Measurements from ENCODE around the gene STXBP5. TPM values are rescaled to one million over a fixed set of nuclear protein-coding genes. Genes with fewer than 3 reads are reported as not detected.
"Not testable (repeated sequence)": the region's sequence is repeated elsewhere in the genome, so short reads cannot be mapped to it uniquely, and the experiment has no call there.

The STXBP5 gene
- total RNA-seq, 2 experiments from 2014 or later, result 17.6 to 17.7 TPM

DNA sequence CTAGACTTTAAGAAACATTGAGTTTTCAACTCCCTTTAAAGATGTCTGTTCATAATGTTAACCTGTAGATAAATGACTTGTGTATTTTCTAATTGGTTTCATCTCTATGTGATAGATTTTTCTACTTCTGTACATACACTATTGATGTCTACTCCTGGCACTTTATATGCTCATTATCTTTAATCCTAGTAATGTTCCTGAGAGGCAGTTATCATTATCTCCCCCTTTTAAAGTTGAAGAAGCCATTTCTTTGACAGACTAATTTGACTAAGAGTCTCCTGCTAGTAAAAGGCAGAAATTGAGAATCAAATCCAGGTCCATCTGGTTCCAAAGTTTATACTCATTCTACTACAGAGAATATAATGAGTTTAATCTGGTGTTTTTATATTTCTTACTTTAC is 167.1 kb downstream of the STXBP5 start:
- no peaks in the 10 kb centered on the region for H3K27me3 Mint-ChIP-seq
- no peaks in the 10 kb centered on the region for H3K9me3 Mint-ChIP-seq
- CTCF ChIA-PET, result interaction anchor here (0.6 kb wide), 1 partner anchor 380 kb away, joined by 3 read pairs; no protein-coding TSS in a partner anchor
- POLR2A ChIA-PET, result no interaction called here
- H3K4me3 Mint-ChIP-seq, result no peak overlapping the region
- DNase-seq, result no peak
- H3K36me3 Mint-ChIP-seq (ENCODE audit: low read depth), result peaks cover 7% of the 10 kb centered on the region
- no peaks in the 10 kb centered on the region for H3K4me1 Mint-ChIP-seq
- H3K27ac Mint-ChIP-seq, result no peak overlapping the region

DNA sequence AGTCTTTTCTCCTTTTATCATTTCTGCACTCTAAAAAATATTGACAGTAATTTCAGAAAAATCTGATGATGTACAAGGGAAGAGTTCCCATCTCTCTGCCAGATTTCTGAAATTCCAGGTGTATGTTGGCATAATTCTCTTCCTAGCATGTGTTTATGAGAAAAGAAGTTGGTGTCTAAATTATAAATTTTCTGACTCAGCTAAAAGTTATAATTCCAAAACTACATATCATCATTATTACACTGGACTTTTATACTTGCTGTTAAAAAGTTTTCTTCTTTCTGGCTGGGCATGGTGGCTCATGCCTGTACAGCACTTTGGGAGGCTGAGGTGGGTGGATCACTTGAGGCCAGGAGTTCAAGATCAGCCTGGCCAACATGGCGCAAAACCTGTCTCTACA is 168.6 kb downstream of the STXBP5 start:
- CTCF ChIA-PET, result no interaction called here
- H3K27ac Mint-ChIP-seq, result no peak overlapping the region
- H3K36me3 Mint-ChIP-seq (ENCODE audit: low read depth), result no peaks in the 10 kb centered on the region
- DNase-seq, result no peak
- H3K9me3 Mint-ChIP-seq, result no peaks in the 10 kb centered on the region
- POLR2A ChIA-PET, result no interaction called here
- no peaks in the 10 kb centered on the region for H3K4me1 Mint-ChIP-seq
- H3K4me3 Mint-ChIP-seq, result no peak overlapping the region
- no peaks in the 10 kb centered on the region for H3K27me3 Mint-ChIP-seq

DNA sequence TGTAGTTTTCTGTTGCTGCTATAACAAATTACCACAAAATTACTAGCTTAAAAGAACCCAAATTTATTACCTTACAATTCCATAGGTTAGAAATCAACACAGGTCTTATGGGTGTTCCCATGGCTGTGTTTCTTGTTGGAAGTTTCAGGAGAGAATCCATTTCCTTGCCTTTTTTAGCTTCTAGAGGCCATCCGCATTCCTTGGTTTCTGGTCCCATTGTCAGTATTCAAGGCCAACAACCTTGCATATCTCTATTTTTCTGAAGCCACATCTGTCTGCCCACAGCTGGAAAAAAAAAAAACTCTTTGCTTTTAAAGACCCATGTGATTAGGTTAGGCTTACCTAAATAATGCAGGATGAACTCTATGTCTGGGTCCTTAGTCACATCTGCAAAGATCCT is 174.6 kb downstream of the STXBP5 start:
- H3K27ac Mint-ChIP-seq, result no peak overlapping the region
- H3K27me3 Mint-ChIP-seq, result no peaks in the 10 kb centered on the region
- DNase-seq, result no peak
- peaks cover 2% of the 10 kb centered on the region for H3K9me3 Mint-ChIP-seq
- no peak overlapping the region for H3K4me3 Mint-ChIP-seq
- ChIA-PET POLR2A (no interaction called here), CTCF (no interaction called here)
- peaks cover 24% of the 10 kb centered on the region for H3K36me3 Mint-ChIP-seq (ENCODE audit: low read depth)
- no peaks in the 10 kb centered on the region for H3K4me1 Mint-ChIP-seq

DNA sequence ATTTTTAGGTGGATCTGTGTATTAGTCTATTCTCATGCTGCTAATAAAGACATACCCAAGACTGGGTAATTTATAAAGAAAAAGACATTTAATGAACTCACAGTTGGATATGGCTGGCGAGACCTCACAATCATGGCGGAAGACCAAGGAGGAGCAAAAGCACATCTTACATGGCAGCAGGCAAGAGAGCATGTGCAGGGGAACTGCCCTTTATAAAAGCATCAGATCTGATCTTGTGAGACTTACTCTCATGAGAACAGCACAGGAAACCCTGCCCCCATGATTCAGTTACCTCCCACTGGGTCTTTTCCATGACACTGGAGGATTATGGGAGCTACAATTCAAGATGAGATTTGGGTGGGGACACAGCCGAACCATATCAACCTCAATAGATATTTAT is 176.6 kb downstream of the STXBP5 start:
- H3K27ac Mint-ChIP-seq, H3K4me3 Mint-ChIP-seq, H3K27me3 Mint-ChIP-seq, DNase-seq, H3K4me1 Mint-ChIP-seq, H3K9me3 Mint-ChIP-seq, POLR2A ChIA-PET: not testable (repeated sequence)
- peaks cover 31% of the 10 kb centered on the region for H3K36me3 Mint-ChIP-seq (ENCODE audit: low read depth)
- CTCF ChIA-PET, result interaction anchor here (1.0 kb wide), 1 partner anchor 529 kb away, joined by 3 read pairs; no protein-coding TSS in a partner anchor

DNA sequence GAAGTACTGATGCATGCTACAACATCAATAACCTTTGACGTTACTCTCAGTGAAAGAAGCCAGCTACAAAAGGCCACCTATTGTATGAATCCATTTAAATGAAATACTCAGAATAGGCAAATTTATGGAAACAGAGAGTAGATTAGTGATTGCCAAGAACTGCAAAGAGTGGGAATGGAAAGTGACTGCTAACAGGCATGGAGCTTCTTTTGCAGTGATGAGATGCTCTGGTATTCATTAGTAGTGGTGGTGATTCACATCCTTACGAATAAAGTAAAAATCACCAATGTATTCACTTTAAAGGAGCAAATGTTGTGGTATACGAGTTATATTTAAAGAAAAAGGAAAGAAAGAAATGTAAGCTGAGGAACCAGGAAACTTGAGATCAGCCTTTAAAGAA is 177.5 kb downstream of the STXBP5 start:
- H3K4me3 Mint-ChIP-seq, result no peak overlapping the region
- H3K27me3 Mint-ChIP-seq, result no peaks in the 10 kb centered on the region
- DNase-seq, result no peak
- ChIA-PET POLR2A (no interaction called here), CTCF (interaction anchor here (1.5 kb wide), 1 partner anchor 24 kb away, joined by 4 read pairs; no protein-coding TSS in a partner anchor)
- no peaks in the 10 kb centered on the region for H3K4me1 Mint-ChIP-seq
- H3K27ac Mint-ChIP-seq, result no peak overlapping the region
- H3K36me3 Mint-ChIP-seq (ENCODE audit: low read depth), result peaks cover 31% of the 10 kb centered on the region
- H3K9me3 Mint-ChIP-seq, result peaks cover 2% of the 10 kb centered on the region

DNA sequence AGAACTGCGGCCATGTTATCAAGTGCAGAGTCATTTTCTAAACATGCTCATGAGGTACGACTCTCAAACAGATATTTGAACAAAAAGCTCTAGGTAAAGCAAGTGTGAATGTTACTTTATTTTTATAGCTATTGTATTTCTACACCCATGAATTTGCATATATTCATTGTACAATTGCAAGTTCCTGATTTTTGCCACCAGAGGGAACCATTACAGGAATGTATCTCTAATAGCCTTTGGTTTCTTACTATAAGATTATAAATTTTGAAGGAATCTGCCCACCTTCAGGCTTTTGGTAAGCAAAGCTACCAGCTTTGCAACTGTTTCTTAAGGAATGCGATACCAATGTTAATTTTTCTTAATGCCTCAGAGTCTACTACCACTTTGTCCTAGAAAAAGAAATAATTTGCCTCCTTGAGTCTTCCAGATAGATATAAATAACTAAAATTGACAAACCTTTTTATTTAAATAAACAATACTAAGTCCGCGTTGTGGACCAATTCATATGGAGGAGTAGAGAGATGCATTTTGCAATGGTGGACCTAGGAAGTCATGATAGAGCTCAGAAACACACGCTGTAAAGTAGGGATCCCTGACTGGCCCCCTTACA is 178.8 kb downstream of the STXBP5 start:
- ChIA-PET CTCF (interaction anchor here (1.0 to 1.5 kb wide), 2 partner anchors 9 to 26 kb away, joined by 3 to 4 read pairs; no protein-coding TSS in a partner anchor), POLR2A (no interaction called here)
- Mint-ChIP-seq H3K36me3 (ENCODE audit: low read depth) (peaks cover 31% of the 10 kb centered on the region), H3K4me1 (no peaks in the 10 kb centered on the region), H3K27ac (no peak overlapping the region), H3K4me3 (no peak overlapping the region), H3K27me3 (no peaks in the 10 kb centered on the region), H3K9me3 (peaks cover 2% of the 10 kb centered on the region)
- DNase-seq, result no peak

DNA sequence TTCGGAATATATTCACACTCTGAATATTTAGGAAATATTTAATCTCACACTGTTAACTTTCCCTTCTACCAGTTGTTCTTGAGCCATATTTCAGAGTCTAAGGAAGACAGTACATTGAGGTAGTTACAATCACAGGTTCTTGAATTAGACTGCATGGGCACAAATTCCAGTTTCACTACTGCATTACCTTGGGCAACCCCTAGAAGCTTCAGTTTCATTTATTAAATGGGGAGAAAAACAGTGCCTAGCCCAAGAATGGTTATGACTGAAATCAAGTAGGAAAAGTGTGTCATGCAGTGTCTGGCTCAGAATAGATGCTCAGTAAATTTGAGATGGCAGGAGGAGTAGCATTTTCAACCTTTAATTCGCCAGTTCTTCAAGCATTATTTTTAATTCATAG is 179.8 kb downstream of the STXBP5 start:
- ChIA-PET CTCF (interaction anchor here (0.9 kb wide), 1 partner anchor 13 kb away, joined by 3 read pairs; no protein-coding TSS in a partner anchor), POLR2A (no interaction called here)
- Mint-ChIP-seq H3K4me3 (no peak overlapping the region), H3K9me3 (peaks cover 2% of the 10 kb centered on the region), H3K4me1 (no peaks in the 10 kb centered on the region), H3K27ac (no peak overlapping the region), H3K27me3 (no peaks in the 10 kb centered on the region), H3K36me3 (ENCODE audit: low read depth) (peaks cover 26% of the 10 kb centered on the region)
- no peak for DNase-seq

DNA sequence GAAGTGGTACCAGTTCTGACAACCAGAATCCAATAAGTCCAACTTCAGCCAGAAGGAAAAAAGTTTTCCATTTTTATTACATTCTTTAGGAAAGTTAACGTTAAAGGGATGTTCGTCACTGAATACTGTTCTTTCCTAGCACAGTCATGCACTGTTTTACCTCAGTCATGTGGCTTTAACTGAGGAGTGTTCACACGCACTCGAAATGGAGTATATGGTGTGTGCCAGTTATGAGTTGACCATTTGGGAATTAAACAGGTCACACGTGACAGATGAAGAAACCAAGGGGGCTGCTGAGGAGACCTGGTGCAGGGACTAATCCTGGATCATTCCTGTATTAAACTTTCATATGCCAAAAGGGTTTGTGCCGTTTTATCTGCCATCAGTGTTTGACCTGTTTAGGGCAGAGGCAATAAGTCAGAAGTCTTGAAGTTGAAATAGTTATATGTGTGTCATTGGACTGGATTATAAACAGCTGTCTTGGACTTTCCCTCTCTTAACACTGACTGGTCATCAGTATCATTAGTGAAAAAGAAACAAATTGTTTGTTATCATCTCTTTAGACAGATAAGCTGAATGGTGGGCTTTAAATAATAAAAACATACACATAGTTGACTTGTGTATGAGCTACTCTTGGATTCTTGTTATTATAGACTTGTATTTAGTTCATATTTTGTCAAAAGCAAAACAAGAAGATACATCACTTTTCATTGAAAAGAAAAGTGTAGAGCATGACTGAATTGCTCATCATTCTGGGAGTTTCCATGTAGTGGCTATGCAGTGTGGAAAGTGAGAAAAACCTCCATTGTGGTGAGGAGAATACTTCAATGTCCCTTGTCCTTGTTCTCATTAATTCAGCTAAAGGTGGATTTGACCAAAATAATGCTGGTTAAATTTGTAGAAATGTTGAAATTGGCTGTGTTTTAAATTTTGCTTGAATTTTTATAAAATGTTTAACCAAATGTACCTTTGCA is 180.8 kb downstream of the STXBP5 start:
- H3K36me3 Mint-ChIP-seq (ENCODE audit: low read depth), result peaks cover 22% of the 10 kb centered on the region
- no peaks in the 10 kb centered on the region for H3K27me3 Mint-ChIP-seq
- ChIA-PET POLR2A (no interaction called here), CTCF (interaction anchor here (0.6 kb wide), 1 partner anchor 490 kb away, joined by 3 read pairs; no protein-coding TSS in a partner anchor)
- DNase-seq, result no peak
- no peak overlapping the region for H3K27ac Mint-ChIP-seq
- peaks cover 2% of the 10 kb centered on the region for H3K9me3 Mint-ChIP-seq
- H3K4me3 Mint-ChIP-seq, result no peak overlapping the region
- H3K4me1 Mint-ChIP-seq, result no peaks in the 10 kb centered on the region

DNA sequence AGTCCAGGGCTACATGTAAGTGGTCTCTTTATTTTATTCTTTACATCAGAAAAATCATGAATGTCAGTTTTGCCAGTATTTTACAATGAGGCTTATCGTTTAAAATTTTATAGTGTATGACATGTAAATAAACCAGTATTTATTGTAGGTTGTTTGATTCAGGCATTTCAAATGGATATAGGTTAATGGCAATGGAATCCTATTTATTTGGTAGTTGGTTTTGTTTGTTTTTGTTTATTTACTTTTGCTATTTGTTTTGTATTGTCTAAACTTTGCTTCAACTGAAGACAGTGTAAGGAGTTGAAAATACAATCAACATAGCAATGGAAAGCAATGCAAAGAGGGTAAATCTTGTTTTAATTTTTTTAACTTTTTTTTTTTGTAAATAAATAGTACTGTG is 185.2 kb downstream of the STXBP5 start:
- Mint-ChIP-seq H3K4me1 (no peaks in the 10 kb centered on the region), H3K27ac (no peak overlapping the region), H3K36me3 (ENCODE audit: low read depth) (peaks cover 3% of the 10 kb centered on the region), H3K9me3 (no peaks in the 10 kb centered on the region), H3K27me3 (no peaks in the 10 kb centered on the region), H3K4me3 (no peak overlapping the region)
- no peak for DNase-seq
- ChIA-PET CTCF (no interaction called here), POLR2A (no interaction called here)

DNA sequence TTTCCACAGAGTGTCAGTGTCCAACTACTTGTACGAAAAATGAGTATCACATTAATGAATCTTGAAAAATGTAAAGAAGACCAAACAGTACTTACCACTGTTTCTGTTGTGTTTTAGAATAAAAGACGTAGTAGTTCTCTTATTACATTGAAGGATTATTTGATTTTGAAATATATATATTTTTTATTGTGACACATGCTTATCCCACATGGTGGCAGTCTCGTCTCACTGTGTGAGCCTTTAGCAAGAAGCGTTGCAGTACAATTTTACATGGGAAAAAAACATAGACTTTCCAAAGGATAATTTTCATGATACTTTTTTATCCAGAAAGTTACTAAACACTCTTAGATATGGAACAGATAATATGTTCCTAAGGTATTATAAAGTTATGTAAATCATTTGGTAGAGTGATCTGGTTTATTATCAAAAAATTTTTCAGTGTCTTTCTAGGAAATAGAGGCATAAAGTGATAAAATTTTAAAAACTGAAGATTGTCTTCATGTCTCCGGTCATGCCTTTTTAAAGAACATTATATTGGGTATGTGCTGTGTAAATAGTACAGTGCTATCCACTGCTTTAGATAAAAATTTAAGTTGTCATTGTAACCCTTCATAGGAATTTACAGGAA is 186.8 kb downstream of the STXBP5 start:
- no peaks in the 10 kb centered on the region for H3K4me1 Mint-ChIP-seq
- H3K4me3 Mint-ChIP-seq, result no peak overlapping the region
- H3K36me3 Mint-ChIP-seq (ENCODE audit: low read depth), result no peaks in the 10 kb centered on the region
- H3K27ac Mint-ChIP-seq, result no peak overlapping the region
- CTCF ChIA-PET, result no interaction called here
- no peaks in the 10 kb centered on the region for H3K9me3 Mint-ChIP-seq
- no peak for DNase-seq
- H3K27me3 Mint-ChIP-seq, result no peaks in the 10 kb centered on the region
- POLR2A ChIA-PET, result no interaction called here

DNA sequence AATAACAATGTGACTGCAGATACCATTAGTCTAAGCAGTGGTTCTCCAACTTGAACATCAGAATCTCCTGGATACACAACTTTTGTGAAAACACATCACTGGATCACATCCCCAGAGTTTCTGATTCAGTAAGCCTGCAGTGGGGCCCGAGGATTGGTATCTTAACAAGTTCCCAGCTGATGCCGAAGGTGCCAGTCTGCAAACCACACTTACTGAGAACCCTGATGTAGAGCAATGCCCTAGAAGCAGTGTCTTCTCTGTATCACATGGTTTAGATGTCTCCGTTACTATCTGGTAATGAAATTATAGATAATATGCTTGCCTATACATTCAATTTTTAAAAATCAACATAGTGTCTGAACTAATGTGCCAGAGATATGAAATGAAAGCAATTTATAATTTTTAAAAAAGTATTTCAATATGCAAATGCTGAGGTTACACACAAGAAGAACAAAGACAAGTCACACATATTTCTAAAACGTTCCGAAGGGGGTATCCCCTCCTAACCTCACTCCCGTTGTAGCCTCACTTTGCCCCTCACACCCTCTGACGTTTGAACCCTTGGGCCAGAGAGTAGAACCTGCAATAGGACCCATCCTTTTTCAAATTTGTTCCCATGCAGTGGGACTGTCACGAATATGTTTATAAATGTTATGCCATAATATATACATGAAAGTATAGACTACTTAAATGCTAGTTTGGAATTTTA is 188.9 kb downstream of the STXBP5 start:
- DNase-seq, result no peak
- Mint-ChIP-seq H3K4me3 (no peak overlapping the region), H3K9me3 (no peaks in the 10 kb centered on the region), H3K27me3 (no peaks in the 10 kb centered on the region), H3K4me1 (no peaks in the 10 kb centered on the region), H3K36me3 (ENCODE audit: low read depth) (no peaks in the 10 kb centered on the region), H3K27ac (no peak overlapping the region)
- POLR2A ChIA-PET, result no interaction called here
- CTCF ChIA-PET, result no interaction called here

DNA sequence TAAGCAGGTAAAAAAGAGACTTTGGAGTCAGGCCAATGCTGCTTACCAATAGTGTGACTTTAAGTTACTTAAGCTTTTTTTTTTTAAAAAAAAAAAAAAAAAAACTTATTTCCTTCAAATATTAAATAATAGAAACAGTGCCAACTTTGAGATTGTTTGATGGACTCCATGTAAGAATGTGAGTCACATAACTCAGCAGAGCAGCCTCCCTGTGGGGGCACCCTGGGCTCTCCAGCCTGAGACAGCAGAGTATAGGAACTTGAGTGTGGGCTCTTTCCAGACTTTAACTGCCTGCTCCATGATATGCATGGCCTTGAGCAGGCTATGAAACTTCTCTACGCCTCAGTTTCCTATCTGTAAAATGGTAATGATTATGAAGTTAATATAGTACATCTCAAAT is 190.9 kb downstream of the STXBP5 start:
- POLR2A ChIA-PET, result no interaction called here
- Mint-ChIP-seq H3K4me1 (no peaks in the 10 kb centered on the region), H3K27me3 (no peaks in the 10 kb centered on the region), H3K36me3 (ENCODE audit: low read depth) (no peaks in the 10 kb centered on the region), H3K27ac (no peak overlapping the region), H3K4me3 (no peak overlapping the region), H3K9me3 (no peaks in the 10 kb centered on the region)
- CTCF ChIA-PET, result no interaction called here
- no peak for DNase-seq

DNA sequence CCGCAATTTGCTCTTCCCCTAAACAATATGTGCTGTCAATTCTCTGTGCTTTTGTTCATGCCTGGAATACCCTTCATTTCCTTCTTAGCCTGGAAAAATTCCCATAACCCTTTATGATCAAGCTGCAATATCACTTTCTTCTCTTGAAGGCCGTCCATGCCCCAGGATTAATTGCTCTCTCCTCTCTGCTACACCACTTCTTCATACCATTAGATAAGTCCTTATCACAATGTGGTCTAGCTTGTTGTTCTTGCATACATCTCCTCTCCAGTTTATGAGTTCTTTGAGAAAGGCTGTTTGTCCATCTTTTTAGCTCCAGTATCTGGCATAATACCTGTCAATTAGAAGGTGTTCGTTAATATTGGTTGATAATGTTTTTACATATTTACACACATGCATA is 193.1 kb downstream of the STXBP5 start:
- no peak overlapping the region for H3K27ac Mint-ChIP-seq
- H3K4me3 Mint-ChIP-seq, result no peak overlapping the region
- H3K9me3 Mint-ChIP-seq, result peaks cover 11% of the 10 kb centered on the region
- ChIA-PET CTCF (interaction anchor here (1.1 kb wide), 1 partner anchor 13 kb away, joined by 3 read pairs; no protein-coding TSS in a partner anchor), POLR2A (no interaction called here)
- peaks cover 1% of the 10 kb centered on the region for H3K27me3 Mint-ChIP-seq
- no peaks in the 10 kb centered on the region for H3K4me1 Mint-ChIP-seq
- no peaks in the 10 kb centered on the region for H3K36me3 Mint-ChIP-seq (ENCODE audit: low read depth)
- DNase-seq, result no peak

Data from activated CD4-positive, alpha-beta T cell treated with anti-CD3 and anti-CD28 coated beads, Interleukin-2, amount 10 ng/mL, durations not matched to agents 7 days and 5 days (primary cell).